HCT116 (cell line): ENCODE results near the gene SLC35D1. TPM values are rescaled to one million over a fixed set of nuclear protein-coding genes. Genes with fewer than 3 reads are reported as not detected.
A peak's percentile ranks its signal among the peaks of the same experiment; 100 is the strongest.

Experiments
- ATAC-seq: fragments of 200-7000 bp; cut with Tn5 transposase; 2 replicates; pipeline ENCODE4 v1.9.1; 2020; ENCODE audit warnings: mild to moderate bottlenecking, moderate library complexity
- Bru-seq: library from RNA; stranded (reverse); fragments of 400-500 nt; gene quantifications from one replicate; lab custom pipeline; 2021; lab: Mats Ljungman, UMichigan
- BruChase-seq, 2 experiments: library from RNA; stranded (reverse); fragments of 400-500 nt; gene quantifications; one replicate each; lab custom pipeline; 2021; lab: Mats Ljungman, UMichigan
- BruUV-seq: library from RNA; stranded (reverse); fragments of 400-500 nt; replicated peaks from 2 replicates; lab custom pipeline; 2021; lab: Mats Ljungman, UMichigan
- CTCF ChIA-PET: fragments of 300-600 bp; sonication (Branson Sonifier 250); formaldehyde crosslinking; loops from one replicate; lab custom pipeline; 2021; ENCODE audit warnings: antibody characterized with exemption; lab: Charles Lee
- POLR2A ChIA-PET: fragments of 300-600, 350-600 bp; sonication (Branson Sonifier 250); formaldehyde crosslinking; loops from one replicate; lab custom pipeline; 2021; ENCODE audit warnings: antibody characterized with exemption; lab: Charles Lee
- RAD21 ChIA-PET, 2 experiments: fragments of 300-600 bp; sonication (Branson Sonifier 250); formaldehyde crosslinking; loops; one replicate each; lab custom pipeline; 2023; ENCODE audit warnings: low total read pairs in 2 of 2; ENCODE audit not compliant: uncharacterized antibody in 2 of 2, unreplicated experiment in 2 of 2, low non-redundant PET in 1 of 2; lab: Charles Lee
- DNase-seq: peaks from one replicate; pipeline ENCODE4 v3.0.0-alpha.2; 2010; ENCODE audit warnings: low read depth, low spot score
- H2AFZ ChIP-seq: fragments of 200-600 bp; shearing (Covaris generic), sonication (generic); 2 replicates; pipeline ENCODE4 v1.6.1; 2017; ENCODE audit warnings: low read depth, mixed run types, mixed read lengths, antibody characterized with exemption, low read length; ENCODE audit not compliant: poor library complexity, severe bottlenecking
- H3K27ac ChIP-seq: 2 replicates; pipeline ENCODE4 v1.5.1; 2012; ENCODE audit warnings: low read depth, low read length
- H3K27me3 ChIP-seq: fragments of 200-600 bp; sonication (generic); 2 replicates; pipeline ENCODE4 v1.6.1; 2016; ENCODE audit warnings: mixed run types, low read length, mixed read lengths; ENCODE audit not compliant: insufficient read depth
- H3K36me3 ChIP-seq, 2 experiments: fragments of 200-500 bp in 1 of 2; fragments of 200-600 bp in 1 of 2; sonication (Bioruptor generic) in 1 of 2; sonication (generic) in 1 of 2; 2 replicates each; pipeline versions ENCODE4 v1.5.1 to v1.6.1; 2014 to 2016; ENCODE audit warnings: low read length in 2 of 2, inconsistent platforms in 1 of 2, mixed read lengths in 1 of 2, mixed run types in 1 of 2; ENCODE audit not compliant: insufficient read depth in 2 of 2, control insufficient read depth in 1 of 2
- H3K4me1 ChIP-seq, 2 experiments: fragments of 200-600 bp in 1 of 2; sonication (generic) in 1 of 2; 2 replicates each; pipeline versions ENCODE4 v1.5.1 to v1.6.1; 2012 to 2017; ENCODE audit warnings: low read length in 2 of 2, inconsistent platforms in 1 of 2, mild to moderate bottlenecking in 1 of 2, mixed read lengths in 1 of 2, mixed run types in 1 of 2, moderate library complexity in 1 of 2; ENCODE audit not compliant: insufficient read depth in 2 of 2, control insufficient read depth in 1 of 2
- H3K4me2 ChIP-seq: fragments of 200-600 bp; sonication (generic); 2 replicates; pipeline ENCODE4 v1.6.1; 2017; ENCODE audit warnings: mixed run types, low read length, mixed read lengths
- H3K4me3 ChIP-seq, 2 experiments: fragments of 200-600 bp in 1 of 2; sonication (generic) in 1 of 2; replicated peaks in 1 of 2; 2 replicates each; pipeline ENCODE4 v1.5.1; 2011 to 2016; ENCODE audit warnings: low read length in 2 of 2, control low read depth in 1 of 2, low read depth in 1 of 2, mild to moderate bottlenecking in 1 of 2, mixed read lengths in 1 of 2, mixed run types in 1 of 2
- H3K79me2 ChIP-seq: fragments of 200-600 bp; sonication (generic); 2 replicates; pipeline ENCODE4 v1.6.1; 2017; ENCODE audit warnings: mild to moderate bottlenecking, mixed run types, low read length, moderate library complexity, mixed read lengths; ENCODE audit not compliant: insufficient read depth
- H3K9ac ChIP-seq: fragments of 200-600 bp; sonication (generic); 2 replicates; pipeline ENCODE4 v1.6.1; 2016; ENCODE audit warnings: low read length, mixed read lengths
- H3K9me2 ChIP-seq: fragments of 200-600 bp; sonication (generic), shearing (Covaris generic); 2 replicates; pipeline ENCODE4 v1.6.1; 2017; ENCODE audit warnings: mixed run types, mild to moderate bottlenecking, moderate library complexity; ENCODE audit not compliant: insufficient read depth
- H3K9me3 ChIP-seq, 2 experiments: fragments of 200-500 bp in 1 of 2; fragments of 200-600 bp in 1 of 2; sonication (Bioruptor generic) in 1 of 2; sonication (generic) in 1 of 2; 2 replicates each; pipeline ENCODE4 v1.6.1; 2014 to 2017; ENCODE audit warnings: low read length in 2 of 2, mixed read lengths in 2 of 2, inconsistent platforms in 1 of 2, low read depth in 1 of 2, mild to moderate bottlenecking in 1 of 2, mixed run types in 1 of 2, moderate library complexity in 1 of 2; ENCODE audit not compliant: control insufficient read depth in 1 of 2, insufficient read depth in 1 of 2
- H4K20me1 ChIP-seq: fragments of 200-600 bp; sonication (generic), shearing (Covaris generic); 2 replicates; pipeline ENCODE4 v1.6.1; 2017; ENCODE audit warnings: mixed run types, mild to moderate bottlenecking, moderate library complexity; ENCODE audit not compliant: insufficient read depth
- ATF3 ChIP-seq: IDR thresholded peaks from 2 replicates; pipeline ENCODE4 v1.6.1; 2012
- CBX3 ChIP-seq: IDR thresholded peaks from 2 replicates; pipeline ENCODE4 v1.6.1; 2012; ENCODE audit warnings: low read depth
- CTCF ChIP-seq, 3 experiments: fragments of 200-600 bp in 1 of 3; sonication (generic) in 1 of 3; IDR thresholded peaks in 2 of 3; conservative IDR thresholded peaks in 1 of 3; 2 replicates each; pipeline ENCODE4 v1.5.1; 2012 to 2017; ENCODE audit warnings: low read depth in 2 of 3, low read length in 2 of 3, antibody characterized with exemption in 1 of 3, borderline replicate concordance in 1 of 3, control low read depth in 1 of 3, mild to moderate bottlenecking in 1 of 3, mixed read lengths in 1 of 3, mixed run types in 1 of 3, moderate library complexity in 1 of 3; ENCODE audit not compliant: insufficient read depth in 1 of 3
- EGR1 ChIP-seq: IDR thresholded peaks from 2 replicates; pipeline ENCODE4 v1.6.1; 2012; ENCODE audit warnings: low read depth
- ELF1 ChIP-seq: IDR thresholded peaks from 2 replicates; pipeline ENCODE4 v1.6.1; 2012; ENCODE audit warnings: low read depth, borderline replicate concordance
- EZH2 ChIP-seq: fragments of 200-600 bp; sonication (generic); IDR thresholded peaks from 2 replicates; pipeline ENCODE4 v1.6.1; 2017; ENCODE audit warnings: antibody characterized with exemption, mixed run types
- EZH2phosphoT487 ChIP-seq: fragments of 200-600 bp; IDR thresholded peaks from 2 replicates; pipeline ENCODE4 v1.6.1; 2018; ENCODE audit warnings: antibody characterized with exemption, borderline replicate concordance
- FOSL1 ChIP-seq: IDR thresholded peaks from 2 replicates; pipeline ENCODE4 v1.6.1; 2012; ENCODE audit warnings: low read depth
- POLR2AphosphoS5 ChIP-seq: IDR thresholded peaks from 2 replicates; pipeline ENCODE4 v1.6.1; 2011; ENCODE audit warnings: mild to moderate bottlenecking, low read depth, low read length, moderate library complexity
- RAD21 ChIP-seq: IDR thresholded peaks from 2 replicates; pipeline ENCODE4 v1.6.1; 2012; ENCODE audit warnings: low read depth, mild to moderate bottlenecking
- SIN3A ChIP-seq: IDR thresholded peaks from 2 replicates; pipeline ENCODE4 v1.6.1; 2012; ENCODE audit warnings: low read depth
- TCF7L2 ChIP-seq: IDR thresholded peaks from 2 replicates; pipeline ENCODE4 v1.7.0; 2011; ENCODE audit warnings: borderline replicate concordance, inconsistent platforms; ENCODE audit not compliant: insufficient read depth, insufficient read length; ENCODE audit errors: extremely low read depth
- ZBTB33 ChIP-seq: IDR thresholded peaks from 2 replicates; pipeline ENCODE4 v1.6.1; 2011; ENCODE audit warnings: mild to moderate bottlenecking, low read length, moderate library complexity; ENCODE audit not compliant: insufficient replicate concordance; ENCODE audit errors: extremely low read depth
- ZNF274 ChIP-seq: fragments of 200-500 bp; sonication (Bioruptor generic); IDR thresholded peaks from 2 replicates; pipeline ENCODE4 v1.6.1; 2014; ENCODE audit warnings: mild to moderate bottlenecking, low read depth, low read length, inconsistent platforms
- intact Hi-C: fragments of 100-400 bp; cut with micrococcal nuclease; formaldehyde crosslinking; loops from 2 replicates; pipeline ENCODE4 v1.10.0; 2022
- long read RNA-seq: library from polyadenylated mRNA; unstranded; transcript quantifications from one replicate; pipeline ENCODE4 v2.0.0, GENCODE V29; 2021; ENCODE audit not compliant: unreplicated experiment
- polyA plus RNA-seq: library from polyadenylated mRNA; unstranded; fragments of >200 nt; gene quantifications from 2 replicates; pipeline ENCODE4 v1.2.1, GENCODE V29; 2012; ENCODE audit warnings: missing spikeins
- total RNA-seq: library from RNA; stranded (reverse); gene quantifications from one replicate; pipeline ENCODE4 v1.2.1, GENCODE V29; 2021; ENCODE audit not compliant: unreplicated experiment
- TF ChIP-seq, protein P1 (sequence below): IDR thresholded peaks from 2 replicates; pipeline ENCODE4 v1.6.1; 2012; ENCODE audit warnings: low read depth

The SLC35D1 gene
- total RNA-seq: 6.1 TPM
- 1.7 and 2.1 TPM in 2 replicates for polyA plus RNA-seq
- percentile 59 among the genes with signal in this experiment for Bru-seq, nascent RNA
- percentile 70 among the genes with signal in this experiment for BruChase-seq, experiment 1, labeled RNA remaining after a 6-hour chase
- percentile 64 among the genes with signal in this experiment for BruChase-seq, experiment 2, labeled RNA remaining after a 2-hour chase
- long read RNA-seq, full-length matches to known transcripts: 5 of 12 reads
- long read RNA-seq, partial matches to known transcripts: 2 of 12 reads
- long read RNA-seq, other reads (novel, unspliced or antisense): 5 of 12 reads

DNA sequence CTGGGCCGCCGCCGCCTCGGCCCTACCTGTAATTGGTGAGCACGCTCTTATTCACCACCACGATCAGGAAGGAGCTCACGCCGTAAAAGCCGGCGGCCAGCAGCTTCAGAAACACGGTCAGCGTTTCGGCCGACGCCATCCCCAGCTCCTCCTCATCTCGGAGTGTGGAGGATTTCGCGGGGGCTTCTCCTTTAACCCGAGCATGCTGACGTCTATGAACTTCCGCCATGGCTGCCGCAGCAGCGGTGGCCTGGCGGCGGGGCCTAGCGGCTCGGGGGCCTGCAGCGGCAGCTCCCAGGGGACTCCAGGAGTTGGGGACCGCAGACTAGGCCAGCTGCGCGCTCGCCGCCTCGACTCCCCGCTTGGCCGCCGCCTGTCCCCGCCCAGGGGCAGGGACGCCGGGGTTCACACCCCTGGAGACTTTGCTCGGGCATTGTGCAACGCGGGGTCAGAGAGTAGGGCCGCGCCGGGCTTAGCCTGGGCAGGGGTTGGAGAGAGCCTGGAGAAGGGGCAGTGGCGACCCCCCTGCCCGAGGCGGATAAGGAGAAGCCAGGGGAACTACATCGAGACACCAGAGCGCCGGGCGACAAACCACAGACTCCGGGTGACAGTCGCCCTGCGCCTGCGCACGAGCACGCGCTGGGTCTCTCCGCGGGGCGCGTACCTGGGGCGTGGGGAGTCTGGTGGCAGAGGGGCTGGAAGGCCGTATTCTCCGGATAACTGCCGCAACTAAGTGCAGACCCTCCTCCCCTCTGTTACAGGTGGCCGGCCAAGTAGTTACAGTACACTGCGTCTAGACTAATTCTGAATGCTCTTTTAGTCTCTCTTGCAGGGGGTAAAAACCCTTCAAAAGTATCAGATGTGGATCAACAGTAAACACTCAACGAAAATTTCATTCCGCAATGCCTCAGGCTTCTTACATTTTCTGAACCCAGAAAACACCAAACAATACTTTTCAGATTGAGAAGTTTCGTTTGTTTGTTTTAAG lies at the start of gene SLC35D1:
Gene SLC35D1, minus strand, starts transcription at position 364 of the 988 bp plus-strand sequence. Its CDS starts 135 bp downstream, at position 229.
- H3K79me2 ChIP-seq: 0 out of 2 replicates have a peak, but pooled peaks cover 7% of the 10 kb centered on the region
- no TSS peak for BruUV-seq
- intact Hi-C loops: no loop called here
- ChIA-PET POLR2A (no interaction called here), RAD21 (no interaction called here), CTCF (interaction anchor here (1.0 kb wide), 1 partner anchor 161 kb away, joined by 3 read pairs; no protein-coding TSS in a partner anchor)
- peak within 1 kb of the TSS; percentile 75 to 77 for H3K4me3 ChIP-seq
- no peaks in the 10 kb centered on the region for H4K20me1 ChIP-seq
- DNase-seq (peak; percentile 44), ATAC-seq (peak; percentile 80)
- H3K9me2 ChIP-seq: no peaks in the 10 kb centered on the region
- peak within 1 kb of the TSS; percentile 79 for H3K27ac ChIP-seq
- H3K4me1 ChIP-seq: peaks cover 0 to 22% of the 10 kb centered on the region in 2 experiments; a peak in 1 of 4 replicates
- H3K9ac ChIP-seq: peak within 1 kb of the TSS; percentile 67
- peak within 1 kb of the TSS; percentile 93 for H3K4me2 ChIP-seq
- peak within 1 kb of the TSS; percentile 91 for H2AFZ ChIP-seq
- H3K27me3 ChIP-seq: no peaks in the 10 kb centered on the region
- no peaks in the 10 kb centered on the region for H3K9me3 ChIP-seq
- no peaks in the 10 kb centered on the region; a peak in 1 of 4 replicates for H3K36me3 ChIP-seq
- TF ChIP-seq POLR2AphosphoS5: peak; percentile 56
- no peak for TF ChIP-seq ATF3
- TF ChIP-seq RAD21: no peak
- TF ChIP-seq SIN3A: peak; percentile 47; the same call in 1 of the 2 replicates
- no peak for TF ChIP-seq EZH2phosphoT487
- no peak for TF ChIP-seq ZNF274
- TF ChIP-seq, protein P1, sequence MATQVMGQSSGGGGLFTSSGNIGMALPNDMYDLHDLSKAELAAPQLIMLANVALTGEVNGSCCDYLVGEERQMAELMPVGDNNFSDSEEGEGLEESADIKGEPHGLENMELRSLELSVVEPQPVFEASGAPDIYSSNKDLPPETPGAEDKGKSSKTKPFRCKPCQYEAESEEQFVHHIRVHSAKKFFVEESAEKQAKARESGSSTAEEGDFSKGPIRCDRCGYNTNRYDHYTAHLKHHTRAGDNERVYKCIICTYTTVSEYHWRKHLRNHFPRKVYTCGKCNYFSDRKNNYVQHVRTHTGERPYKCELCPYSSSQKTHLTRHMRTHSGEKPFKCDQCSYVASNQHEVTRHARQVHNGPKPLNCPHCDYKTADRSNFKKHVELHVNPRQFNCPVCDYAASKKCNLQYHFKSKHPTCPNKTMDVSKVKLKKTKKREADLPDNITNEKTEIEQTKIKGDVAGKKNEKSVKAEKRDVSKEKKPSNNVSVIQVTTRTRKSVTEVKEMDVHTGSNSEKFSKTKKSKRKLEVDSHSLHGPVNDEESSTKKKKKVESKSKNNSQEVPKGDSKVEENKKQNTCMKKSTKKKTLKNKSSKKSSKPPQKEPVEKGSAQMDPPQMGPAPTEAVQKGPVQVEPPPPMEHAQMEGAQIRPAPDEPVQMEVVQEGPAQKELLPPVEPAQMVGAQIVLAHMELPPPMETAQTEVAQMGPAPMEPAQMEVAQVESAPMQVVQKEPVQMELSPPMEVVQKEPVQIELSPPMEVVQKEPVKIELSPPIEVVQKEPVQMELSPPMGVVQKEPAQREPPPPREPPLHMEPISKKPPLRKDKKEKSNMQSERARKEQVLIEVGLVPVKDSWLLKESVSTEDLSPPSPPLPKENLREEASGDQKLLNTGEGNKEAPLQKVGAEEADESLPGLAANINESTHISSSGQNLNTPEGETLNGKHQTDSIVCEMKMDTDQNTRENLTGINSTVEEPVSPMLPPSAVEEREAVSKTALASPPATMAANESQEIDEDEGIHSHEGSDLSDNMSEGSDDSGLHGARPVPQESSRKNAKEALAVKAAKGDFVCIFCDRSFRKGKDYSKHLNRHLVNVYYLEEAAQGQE: no peak
- no peak for TF ChIP-seq EZH2
- no peak for TF ChIP-seq CTCF (IDR thresholded peaks at IDR 0.05 in 2 of 3, conservative IDR thresholded peaks at IDR 0.05 in 1 of 3; ENCODE audit: borderline replicate concordance in 1 of 3, insufficient read depth in 1 of 3, low read depth in 2 of 3, low read length in 2 of 3)
- TF ChIP-seq TCF7L2: no peak
- no peak for TF ChIP-seq CBX3
- TF ChIP-seq EGR1: no peak
- TF ChIP-seq ZBTB33: peak; percentile 54
- TF ChIP-seq FOSL1: no peak
- no peak for TF ChIP-seq ELF1
